ENCODE results near the gene SLC6A11. TPM values are rescaled to one million over a fixed set of nuclear protein-coding genes. Genes with fewer than 3 reads are reported as not detected.

The SLC6A11 gene
- total RNA-seq, 6 donors from 2014 or later, result 0.07 TPM; not detected in 5

- H3K9me3 ChIP-seq, result no peaks in the 10 kb centered on the region
- no peaks in the 10 kb centered on the region for H3K36me3 ChIP-seq
- 72 to 73% methylated on average over 4 of the region's 4 CpGs for WGBS, 2 donors
- ATAC-seq (ENCODE audit: low FRiP score in 2 of 2) (no peak), DNase-seq (no peak)
- TF ChIP-seq POLR2AphosphoS5 (IDR thresholded peaks at IDR 0.05), result no peak
- TF ChIP-seq POLR2A (IDR thresholded peaks at IDR 0.05), result no peak
- TF ChIP-seq EP300 (IDR thresholded peaks at IDR 0.05), result no peak
- TF ChIP-seq CTCF (IDR thresholded peaks at IDR 0.05), result no peak
- no peak overlapping the region for H3K27ac ChIP-seq
- no peak overlapping the region for H3K4me3 ChIP-seq
- H3K4me1 ChIP-seq, result no peaks in the 10 kb centered on the region
- no peaks in the 10 kb centered on the region for H3K27me3 ChIP-seq
Measured at GRCh38 chr3:10841100-10841499, 25.1 kb downstream of the SLC6A11 start.

- TF ChIP-seq POLR2A (IDR thresholded peaks at IDR 0.05), result no peak
- no peak for TF ChIP-seq CTCF (IDR thresholded peaks at IDR 0.05)
- TF ChIP-seq EP300 (IDR thresholded peaks at IDR 0.05), result no peak
- no peak for TF ChIP-seq POLR2AphosphoS5 (IDR thresholded peaks at IDR 0.05)
- WGBS, 2 donors, result 79 to 83% methylated on average over 3 of the region's 3 CpGs
- H3K4me3 ChIP-seq, result no peak overlapping the region
Measured at GRCh38 chr3:10843378-10843777, 27.4 kb downstream of the SLC6A11 start.

GRCh38 chr3:10845001-10845761, 29.2 kb downstream of the SLC6A11 start:
- Histone ChIP-seq H3K36me3 (no peaks in the 10 kb centered on the region), H3K27me3 (no peaks in the 10 kb centered on the region), H3K9me3 (no peaks in the 10 kb centered on the region), H3K4me1 (no peaks in the 10 kb centered on the region), H3K4me3 (no peak overlapping the region), H3K27ac (no peak overlapping the region)
- peak in 1 of 2 donors; percentile 77 for ATAC-seq (ENCODE audit: low FRiP score in 2 of 2)
- peak in 1 of 2 donors; percentile 31 for DNase-seq
- 45 to 65% methylated on average over 6 of the region's 6 CpGs for WGBS, 2 donors
- TF ChIP-seq POLR2AphosphoS5 (IDR thresholded peaks at IDR 0.05) (no peak), EP300 (IDR thresholded peaks at IDR 0.05) (no peak), CTCF (IDR thresholded peaks at IDR 0.05) (no peak), POLR2A (IDR thresholded peaks at IDR 0.05) (no peak)

More at GRCh38 chr3:10843378-10843777, 27.4 kb downstream of the SLC6A11 start:
- DNase-seq (no peak), ATAC-seq (ENCODE audit: low FRiP score in 2 of 2) (no peak)
- H3K27me3 ChIP-seq, result no peaks in the 10 kb centered on the region
- H3K9me3 ChIP-seq, result no peaks in the 10 kb centered on the region
- no peak overlapping the region for H3K27ac ChIP-seq
- H3K4me1 ChIP-seq, result no peaks in the 10 kb centered on the region
- H3K36me3 ChIP-seq, result no peaks in the 10 kb centered on the region

GRCh38 chr3:10845839-10846656, 30.0 kb downstream of the SLC6A11 start:
- Histone ChIP-seq H3K36me3 (no peaks in the 10 kb centered on the region), H3K4me1 (no peaks in the 10 kb centered on the region), H3K27ac (no peak overlapping the region), H3K27me3 (no peaks in the 10 kb centered on the region), H3K4me3 (no peak overlapping the region), H3K9me3 (no peaks in the 10 kb centered on the region)
- DNase-seq (peak in 1 of 2 donors; percentile 30), ATAC-seq (ENCODE audit: low FRiP score in 2 of 2) (peak; percentile 57 to 77)
- 66 to 70% methylated on average over 5 of the region's 5 CpGs for WGBS, 2 donors
- TF ChIP-seq POLR2A (IDR thresholded peaks at IDR 0.05) (no peak), EP300 (IDR thresholded peaks at IDR 0.05) (no peak), CTCF (IDR thresholded peaks at IDR 0.05) (no peak), POLR2AphosphoS5 (IDR thresholded peaks at IDR 0.05) (no peak)

Measured in upper lobe of left lung (tissue), 6 donors.